HL-60 (cell line): Measurements from ENCODE around the gene SDF2L1.

ENCODE experiments used
- SPI1 ChIP-seq: IDR thresholded peaks from 2 replicates; pipeline ENCODE4 v1.6.1; 2012; ENCODE audit warnings: low read depth, mild to moderate bottlenecking, borderline replicate concordance
- TF ChIP-seq, protein P1 (sequence below): IDR thresholded peaks from one replicate; pipeline ENCODE4 v1.5.1; 2011; ENCODE audit warnings: low read length, control low read depth, inconsistent platforms; ENCODE audit not compliant: insufficient read depth
- TF ChIP-seq, protein P2 (sequence below): IDR thresholded peaks from 2 replicates; pipeline ENCODE4 v1.6.1; 2012; ENCODE audit warnings: low read depth; ENCODE audit not compliant: insufficient replicate concordance

DNA sequence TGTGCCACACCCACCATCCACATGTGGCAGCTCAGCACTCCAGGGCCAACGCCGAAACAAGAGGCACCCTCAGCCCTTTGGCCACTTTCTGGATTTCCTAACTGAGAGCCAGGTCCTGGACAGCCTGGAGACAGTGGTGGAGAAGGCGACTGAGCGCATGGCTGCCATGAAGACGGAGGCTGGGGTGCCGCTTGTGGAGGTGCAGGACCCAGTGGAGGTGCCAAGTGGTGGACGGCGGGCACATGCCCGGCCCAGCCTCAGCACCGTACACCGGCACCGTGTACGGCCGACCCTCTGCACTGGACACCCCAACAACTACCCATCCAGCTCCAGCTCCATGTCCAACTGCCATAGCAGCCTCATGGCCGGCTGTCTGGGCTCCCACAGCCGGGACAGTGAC, 8.0 kb upstream of the SDF2L1 start:
- TF ChIP-seq, protein P1, sequence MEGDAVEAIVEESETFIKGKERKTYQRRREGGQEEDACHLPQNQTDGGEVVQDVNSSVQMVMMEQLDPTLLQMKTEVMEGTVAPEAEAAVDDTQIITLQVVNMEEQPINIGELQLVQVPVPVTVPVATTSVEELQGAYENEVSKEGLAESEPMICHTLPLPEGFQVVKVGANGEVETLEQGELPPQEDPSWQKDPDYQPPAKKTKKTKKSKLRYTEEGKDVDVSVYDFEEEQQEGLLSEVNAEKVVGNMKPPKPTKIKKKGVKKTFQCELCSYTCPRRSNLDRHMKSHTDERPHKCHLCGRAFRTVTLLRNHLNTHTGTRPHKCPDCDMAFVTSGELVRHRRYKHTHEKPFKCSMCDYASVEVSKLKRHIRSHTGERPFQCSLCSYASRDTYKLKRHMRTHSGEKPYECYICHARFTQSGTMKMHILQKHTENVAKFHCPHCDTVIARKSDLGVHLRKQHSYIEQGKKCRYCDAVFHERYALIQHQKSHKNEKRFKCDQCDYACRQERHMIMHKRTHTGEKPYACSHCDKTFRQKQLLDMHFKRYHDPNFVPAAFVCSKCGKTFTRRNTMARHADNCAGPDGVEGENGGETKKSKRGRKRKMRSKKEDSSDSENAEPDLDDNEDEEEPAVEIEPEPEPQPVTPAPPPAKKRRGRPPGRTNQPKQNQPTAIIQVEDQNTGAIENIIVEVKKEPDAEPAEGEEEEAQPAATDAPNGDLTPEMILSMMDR = no peak
- TF ChIP-seq SPI1 = no peak
- TF ChIP-seq, protein P2, sequence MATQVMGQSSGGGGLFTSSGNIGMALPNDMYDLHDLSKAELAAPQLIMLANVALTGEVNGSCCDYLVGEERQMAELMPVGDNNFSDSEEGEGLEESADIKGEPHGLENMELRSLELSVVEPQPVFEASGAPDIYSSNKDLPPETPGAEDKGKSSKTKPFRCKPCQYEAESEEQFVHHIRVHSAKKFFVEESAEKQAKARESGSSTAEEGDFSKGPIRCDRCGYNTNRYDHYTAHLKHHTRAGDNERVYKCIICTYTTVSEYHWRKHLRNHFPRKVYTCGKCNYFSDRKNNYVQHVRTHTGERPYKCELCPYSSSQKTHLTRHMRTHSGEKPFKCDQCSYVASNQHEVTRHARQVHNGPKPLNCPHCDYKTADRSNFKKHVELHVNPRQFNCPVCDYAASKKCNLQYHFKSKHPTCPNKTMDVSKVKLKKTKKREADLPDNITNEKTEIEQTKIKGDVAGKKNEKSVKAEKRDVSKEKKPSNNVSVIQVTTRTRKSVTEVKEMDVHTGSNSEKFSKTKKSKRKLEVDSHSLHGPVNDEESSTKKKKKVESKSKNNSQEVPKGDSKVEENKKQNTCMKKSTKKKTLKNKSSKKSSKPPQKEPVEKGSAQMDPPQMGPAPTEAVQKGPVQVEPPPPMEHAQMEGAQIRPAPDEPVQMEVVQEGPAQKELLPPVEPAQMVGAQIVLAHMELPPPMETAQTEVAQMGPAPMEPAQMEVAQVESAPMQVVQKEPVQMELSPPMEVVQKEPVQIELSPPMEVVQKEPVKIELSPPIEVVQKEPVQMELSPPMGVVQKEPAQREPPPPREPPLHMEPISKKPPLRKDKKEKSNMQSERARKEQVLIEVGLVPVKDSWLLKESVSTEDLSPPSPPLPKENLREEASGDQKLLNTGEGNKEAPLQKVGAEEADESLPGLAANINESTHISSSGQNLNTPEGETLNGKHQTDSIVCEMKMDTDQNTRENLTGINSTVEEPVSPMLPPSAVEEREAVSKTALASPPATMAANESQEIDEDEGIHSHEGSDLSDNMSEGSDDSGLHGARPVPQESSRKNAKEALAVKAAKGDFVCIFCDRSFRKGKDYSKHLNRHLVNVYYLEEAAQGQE = no peak
